ENCODE results near the gene GLIS2.
"Not testable (repeated sequence)": the region's sequence is repeated elsewhere in the genome, so short reads cannot be mapped to it uniquely, and the experiment has no call there.

Gene GLIS2

DNA sequence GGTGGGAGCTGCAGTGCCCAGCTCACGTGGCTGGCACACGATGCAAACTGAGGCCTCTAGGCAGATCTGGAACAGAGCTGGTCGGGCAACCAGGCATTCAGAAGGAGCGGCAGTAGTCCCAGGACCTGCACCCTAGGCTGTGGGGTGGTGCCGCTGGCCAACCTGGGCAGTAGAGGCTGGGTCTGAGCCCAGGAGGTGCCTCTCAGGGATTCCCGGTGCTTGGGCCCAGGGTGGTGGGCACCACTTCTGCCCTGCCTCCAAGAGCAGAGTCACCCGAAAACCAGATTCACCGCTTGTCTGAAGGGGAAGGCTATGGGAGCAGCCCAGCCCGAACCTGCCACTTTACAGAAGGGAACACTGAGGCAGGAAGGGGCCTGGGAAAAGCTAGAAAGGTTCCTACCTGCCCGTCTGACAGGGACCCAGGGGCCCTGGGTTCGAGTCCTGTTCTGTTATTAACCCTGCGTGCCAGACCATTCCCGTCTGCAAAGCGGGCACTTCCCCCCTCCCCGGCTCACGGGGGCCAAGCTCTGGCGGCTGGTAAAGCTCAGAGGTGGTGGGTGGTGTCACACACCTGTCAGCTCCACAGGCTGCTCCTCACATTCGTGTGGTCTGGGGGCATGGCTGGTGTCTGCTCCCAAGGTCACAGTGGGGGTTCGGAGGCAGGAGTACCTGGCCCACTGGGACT, 16.9 kb downstream of the GLIS2 start:
- no peak for DNase-seq (ENCODE audit: insufficient read length, low spot score)
- FAIRE-seq, result no peak
- TF ChIP-seq, protein P1, sequence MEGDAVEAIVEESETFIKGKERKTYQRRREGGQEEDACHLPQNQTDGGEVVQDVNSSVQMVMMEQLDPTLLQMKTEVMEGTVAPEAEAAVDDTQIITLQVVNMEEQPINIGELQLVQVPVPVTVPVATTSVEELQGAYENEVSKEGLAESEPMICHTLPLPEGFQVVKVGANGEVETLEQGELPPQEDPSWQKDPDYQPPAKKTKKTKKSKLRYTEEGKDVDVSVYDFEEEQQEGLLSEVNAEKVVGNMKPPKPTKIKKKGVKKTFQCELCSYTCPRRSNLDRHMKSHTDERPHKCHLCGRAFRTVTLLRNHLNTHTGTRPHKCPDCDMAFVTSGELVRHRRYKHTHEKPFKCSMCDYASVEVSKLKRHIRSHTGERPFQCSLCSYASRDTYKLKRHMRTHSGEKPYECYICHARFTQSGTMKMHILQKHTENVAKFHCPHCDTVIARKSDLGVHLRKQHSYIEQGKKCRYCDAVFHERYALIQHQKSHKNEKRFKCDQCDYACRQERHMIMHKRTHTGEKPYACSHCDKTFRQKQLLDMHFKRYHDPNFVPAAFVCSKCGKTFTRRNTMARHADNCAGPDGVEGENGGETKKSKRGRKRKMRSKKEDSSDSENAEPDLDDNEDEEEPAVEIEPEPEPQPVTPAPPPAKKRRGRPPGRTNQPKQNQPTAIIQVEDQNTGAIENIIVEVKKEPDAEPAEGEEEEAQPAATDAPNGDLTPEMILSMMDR (IDR thresholded peaks at IDR 0.05; ENCODE audit: insufficient read depth, missing control alignments), result no peak

DNA sequence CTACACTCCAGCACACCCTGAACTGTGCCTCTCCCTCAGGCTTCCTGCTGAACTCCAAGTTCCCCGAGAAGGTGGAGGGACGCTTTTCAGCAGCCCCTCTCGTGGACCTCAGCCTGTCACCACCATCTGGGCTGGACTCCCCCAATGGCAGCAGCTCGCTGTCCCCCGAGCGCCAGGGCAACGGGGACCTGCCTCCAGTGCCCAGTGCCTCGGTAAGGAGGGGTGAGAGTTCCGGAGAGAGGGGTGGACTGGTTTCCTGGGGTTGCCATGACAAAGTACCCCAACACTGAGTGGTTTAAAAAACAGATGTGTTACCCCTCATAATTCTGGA, 17.4 kb downstream of the GLIS2 start:
- FAIRE-seq, result no peak
- TF ChIP-seq, protein P1 (IDR thresholded peaks at IDR 0.05; ENCODE audit: insufficient read depth, missing control alignments), result no peak
- DNase-seq (ENCODE audit: insufficient read length, low spot score), result no peak

DNA sequence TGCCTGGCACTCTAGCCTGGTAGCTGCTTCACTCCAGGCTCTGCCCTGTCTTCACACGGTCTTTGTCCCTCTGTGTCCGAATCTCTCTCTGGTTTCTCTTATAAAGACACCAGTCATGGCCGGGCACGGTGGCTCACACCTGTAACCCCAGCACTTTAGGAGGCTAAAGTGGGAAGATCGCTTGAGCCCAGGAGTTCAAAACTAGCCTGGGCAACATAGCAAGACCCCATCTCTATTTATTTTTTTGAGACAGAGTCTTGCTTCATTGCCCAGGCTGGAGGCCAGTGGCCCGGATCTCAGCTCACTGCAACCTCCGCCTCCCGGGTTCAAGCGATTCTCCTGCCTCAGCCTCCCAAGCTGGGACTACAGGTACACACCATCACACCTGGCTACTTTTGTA, 17.8 kb downstream of the GLIS2 start:
- DNase-seq (ENCODE audit: insufficient read length, low spot score); FAIRE-seq: not testable (repeated sequence)

DNA sequence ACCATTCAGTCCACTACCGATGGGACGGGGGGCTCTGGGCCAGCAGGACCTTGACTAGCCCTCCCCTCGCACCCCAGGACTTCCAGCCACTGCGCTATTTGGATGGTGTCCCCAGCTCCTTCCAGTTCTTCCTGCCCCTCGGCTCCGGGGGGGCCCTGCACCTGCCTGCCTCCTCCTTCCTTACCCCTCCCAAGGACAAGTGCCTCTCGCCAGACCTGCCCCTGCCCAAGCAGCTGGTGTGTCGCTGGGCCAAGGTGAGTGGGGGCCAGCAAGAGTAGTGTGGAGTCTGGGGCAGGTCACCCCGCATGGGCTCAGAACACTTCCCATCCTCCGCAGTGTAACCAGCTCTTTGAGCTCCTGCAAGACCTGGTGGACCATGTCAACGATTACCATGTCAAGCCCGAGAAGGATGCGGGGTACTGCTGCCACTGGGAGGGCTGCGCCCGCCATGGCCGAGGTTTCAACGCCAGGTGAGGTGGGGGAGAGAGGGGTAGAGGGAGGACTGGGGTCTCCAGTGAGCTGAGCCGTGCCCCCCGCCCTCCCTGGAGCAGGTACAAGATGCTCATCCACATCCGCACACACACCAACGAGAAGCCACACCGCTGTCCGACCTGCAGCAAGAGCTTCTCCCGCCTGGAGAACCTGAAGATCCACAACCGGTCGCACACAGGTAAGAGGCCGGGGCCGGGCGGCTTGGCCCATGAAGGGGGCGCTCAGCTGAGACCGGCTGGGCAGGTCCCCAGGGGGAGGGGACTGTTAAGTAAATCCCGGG, 19.0 kb downstream of the GLIS2 start:
- DNase-seq (ENCODE audit: insufficient read length, low spot score), result no peak
- no peak for FAIRE-seq
- TF ChIP-seq, protein P1 (IDR thresholded peaks at IDR 0.05; ENCODE audit: insufficient read depth, missing control alignments), result no peak

DNA sequence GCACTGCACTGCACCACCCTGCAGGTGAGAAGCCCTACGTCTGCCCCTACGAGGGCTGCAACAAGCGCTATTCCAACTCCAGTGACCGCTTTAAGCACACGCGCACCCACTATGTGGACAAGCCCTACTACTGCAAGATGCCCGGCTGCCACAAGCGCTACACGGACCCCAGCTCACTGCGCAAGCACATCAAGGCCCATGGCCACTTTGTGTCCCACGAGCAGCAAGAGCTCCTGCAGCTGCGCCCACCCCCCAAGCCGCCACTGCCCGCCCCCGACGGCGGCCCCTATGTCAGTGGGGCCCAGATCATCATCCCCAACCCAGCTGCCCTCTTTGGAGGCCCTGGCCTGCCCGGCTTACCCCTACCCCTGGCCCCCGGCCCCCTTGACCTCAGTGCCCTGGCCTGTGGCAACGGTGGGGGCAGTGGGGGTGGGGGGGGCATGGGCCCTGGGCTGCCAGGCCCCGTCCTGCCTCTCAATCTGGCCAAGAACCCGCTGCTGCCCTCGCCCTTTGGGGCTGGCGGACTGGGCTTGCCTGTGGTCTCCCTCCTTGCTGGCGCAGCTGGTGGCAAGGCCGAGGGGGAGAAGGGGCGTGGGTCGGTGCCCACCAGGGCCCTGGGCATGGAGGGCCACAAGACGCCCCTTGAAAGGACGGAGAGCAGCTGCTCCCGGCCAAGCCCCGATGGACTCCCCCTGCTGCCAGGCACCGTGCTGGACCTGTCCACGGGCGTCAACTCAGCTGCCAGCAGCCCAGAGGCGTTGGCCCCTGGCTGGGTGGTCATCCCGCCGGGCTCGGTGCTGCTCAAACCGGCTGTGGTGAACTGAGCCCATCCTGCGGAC, 21.1 kb downstream of the GLIS2 start:
- FAIRE-seq, result no peak
- no peak for DNase-seq (ENCODE audit: insufficient read length, low spot score)
- TF ChIP-seq, protein P1 (IDR thresholded peaks at IDR 0.05; ENCODE audit: insufficient read depth, missing control alignments), result no peak

DNA sequence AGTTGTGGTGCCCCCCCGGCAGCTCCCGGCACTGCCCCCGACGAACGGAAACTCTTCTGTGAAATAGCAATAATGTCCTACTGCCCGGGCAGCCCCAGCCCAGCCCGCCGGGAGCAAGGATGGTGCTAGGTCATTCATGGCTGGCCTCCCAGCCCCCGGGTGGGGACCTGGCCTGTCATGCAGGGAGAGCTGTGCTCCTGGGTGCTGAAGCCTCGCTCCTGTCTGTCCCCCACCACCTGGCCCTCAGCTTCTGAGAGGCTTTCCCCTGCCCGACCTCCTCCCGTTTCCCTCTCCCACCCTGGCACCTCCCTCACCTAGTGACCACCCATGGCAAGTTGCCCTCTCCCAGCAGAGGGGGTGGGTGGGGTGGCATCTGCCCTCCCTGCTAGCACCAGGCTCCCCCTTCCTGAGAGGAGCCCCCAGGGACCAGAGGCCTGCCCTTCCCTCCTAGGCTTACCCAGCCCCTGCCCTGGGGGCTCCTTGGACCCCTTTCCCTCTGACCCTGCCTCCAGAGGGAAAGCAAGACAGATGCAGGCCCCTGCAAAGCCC, 21.7 kb downstream of the GLIS2 start:
- no peak for DNase-seq (ENCODE audit: insufficient read length, low spot score)
- TF ChIP-seq, protein P1 (IDR thresholded peaks at IDR 0.05; ENCODE audit: insufficient read depth, missing control alignments), result no peak
- no peak for FAIRE-seq

DNA sequence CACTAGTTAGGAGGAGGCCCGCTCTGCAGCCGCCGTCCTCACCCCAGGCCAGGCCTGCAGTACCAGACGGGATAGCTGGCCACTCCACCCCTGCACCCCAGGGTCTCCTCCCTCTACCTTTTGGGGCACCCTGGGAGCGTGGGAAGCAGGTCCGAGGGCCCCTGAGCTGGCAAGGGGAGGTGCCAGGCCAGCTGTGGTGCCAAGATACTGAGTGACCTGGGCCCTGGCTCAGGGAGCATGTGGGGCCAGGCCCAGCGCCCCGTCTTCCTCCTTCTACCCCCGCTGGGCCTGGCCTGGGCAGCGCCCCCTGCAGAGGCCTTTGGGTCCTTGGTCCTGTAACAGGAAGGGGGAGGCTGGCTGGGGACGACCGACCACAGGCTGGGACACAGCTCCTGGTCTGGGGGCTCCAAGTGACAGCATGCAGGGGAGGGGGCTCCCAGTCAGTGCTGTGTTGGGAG, 22.3 kb downstream of the GLIS2 start:
- DNase-seq (ENCODE audit: insufficient read length, low spot score), result no peak
- FAIRE-seq, result no peak
- TF ChIP-seq, protein P1 (IDR thresholded peaks at IDR 0.05; ENCODE audit: insufficient read depth, missing control alignments), result no peak
